AG09309 (cell line): ENCODE results near the gene USP47.
A peak's percentile ranks its signal among the peaks of the same experiment; 100 is the strongest.

Source experiments
- DNase-seq: peaks from one replicate; pipeline ENCODE4 v3.0.0-alpha.2; 2010; ENCODE audit warnings: low read depth
- H3K4me3 ChIP-seq: 2 replicates; pipeline ENCODE4 v1.5.1; 2011; ENCODE audit warnings: mild to moderate bottlenecking, low read depth, low read length, moderate library complexity; ENCODE audit not compliant: control insufficient read depth
- TF ChIP-seq, protein P1 (sequence below): IDR thresholded peaks from 2 replicates; pipeline ENCODE4 v1.5.1; 2011; ENCODE audit warnings: mild to moderate bottlenecking, low read depth, low read length, inconsistent platforms; ENCODE audit not compliant: insufficient read depth, control insufficient read depth; ENCODE audit errors: missing control alignments

Gene USP47

DNA sequence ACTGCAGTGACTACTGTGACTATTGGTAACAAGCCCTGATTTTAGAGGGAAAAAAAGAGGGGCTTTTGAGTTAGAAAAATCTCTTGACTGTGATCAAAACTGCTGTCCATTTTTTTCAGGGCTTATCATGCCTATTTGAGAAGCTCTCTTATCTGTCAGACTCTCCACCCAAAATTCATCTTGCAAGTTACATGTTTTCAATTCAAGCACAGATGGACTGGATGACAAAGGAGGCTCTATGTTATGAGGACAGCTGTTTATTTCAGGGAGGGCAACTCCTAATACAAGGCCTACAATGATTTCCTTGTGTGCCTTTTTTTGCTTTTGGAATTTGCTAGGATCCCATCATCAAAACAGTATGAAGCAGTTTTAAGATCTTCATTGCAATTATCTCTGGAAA, 35.2 kb upstream of the USP47 start:
- no peak for DNase-seq
- TF ChIP-seq, protein P1, sequence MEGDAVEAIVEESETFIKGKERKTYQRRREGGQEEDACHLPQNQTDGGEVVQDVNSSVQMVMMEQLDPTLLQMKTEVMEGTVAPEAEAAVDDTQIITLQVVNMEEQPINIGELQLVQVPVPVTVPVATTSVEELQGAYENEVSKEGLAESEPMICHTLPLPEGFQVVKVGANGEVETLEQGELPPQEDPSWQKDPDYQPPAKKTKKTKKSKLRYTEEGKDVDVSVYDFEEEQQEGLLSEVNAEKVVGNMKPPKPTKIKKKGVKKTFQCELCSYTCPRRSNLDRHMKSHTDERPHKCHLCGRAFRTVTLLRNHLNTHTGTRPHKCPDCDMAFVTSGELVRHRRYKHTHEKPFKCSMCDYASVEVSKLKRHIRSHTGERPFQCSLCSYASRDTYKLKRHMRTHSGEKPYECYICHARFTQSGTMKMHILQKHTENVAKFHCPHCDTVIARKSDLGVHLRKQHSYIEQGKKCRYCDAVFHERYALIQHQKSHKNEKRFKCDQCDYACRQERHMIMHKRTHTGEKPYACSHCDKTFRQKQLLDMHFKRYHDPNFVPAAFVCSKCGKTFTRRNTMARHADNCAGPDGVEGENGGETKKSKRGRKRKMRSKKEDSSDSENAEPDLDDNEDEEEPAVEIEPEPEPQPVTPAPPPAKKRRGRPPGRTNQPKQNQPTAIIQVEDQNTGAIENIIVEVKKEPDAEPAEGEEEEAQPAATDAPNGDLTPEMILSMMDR = no peak
- H3K4me3 ChIP-seq = no peak overlapping the region

DNA sequence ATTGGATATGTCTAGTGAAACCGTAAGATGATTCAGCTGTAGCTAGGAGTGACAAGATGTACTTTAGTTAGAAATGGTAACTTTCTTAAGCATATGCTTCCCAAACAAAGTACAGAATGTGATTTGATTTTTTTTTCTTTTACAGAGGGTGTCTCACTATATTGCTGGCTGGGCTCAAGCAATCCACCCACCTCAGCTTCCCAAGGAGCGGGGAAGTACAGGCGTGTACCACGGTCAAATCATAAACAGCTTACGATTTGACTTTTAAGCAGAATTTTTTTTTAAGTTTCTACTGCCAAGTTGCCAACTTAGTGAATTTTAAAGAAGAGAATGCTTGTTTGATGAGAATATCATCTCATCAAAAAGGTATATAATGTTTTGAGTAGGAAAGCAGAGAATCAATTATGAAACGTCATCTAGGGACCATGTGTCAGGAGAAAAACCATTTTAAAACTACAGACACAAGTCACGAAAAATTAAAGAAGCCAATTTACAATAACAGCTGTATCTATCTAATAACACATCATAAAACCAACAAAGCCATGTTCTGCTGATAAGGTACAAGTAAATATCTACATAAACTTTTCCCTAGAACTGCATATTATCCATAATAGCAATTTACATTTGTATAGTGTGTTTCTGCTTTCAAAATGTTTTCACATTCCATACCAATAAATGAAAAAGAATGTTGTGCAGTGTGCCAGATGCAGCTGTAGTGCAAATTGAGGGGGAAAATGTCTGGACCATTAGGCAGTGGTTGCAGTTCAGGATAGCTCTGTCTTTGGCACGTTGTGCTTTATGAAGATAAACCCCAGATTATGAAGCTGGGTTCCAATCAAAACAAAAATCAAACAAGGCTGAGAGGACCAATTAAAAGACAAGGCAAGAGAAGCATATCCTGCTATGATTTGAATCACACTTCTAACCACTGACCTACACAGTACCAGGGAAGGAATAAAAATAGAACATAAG, 33.7 kb upstream of the USP47 start:
- DNase-seq = no peak
- TF ChIP-seq, protein P1 = no peak
- H3K4me3 ChIP-seq = no peak overlapping the region

DNA sequence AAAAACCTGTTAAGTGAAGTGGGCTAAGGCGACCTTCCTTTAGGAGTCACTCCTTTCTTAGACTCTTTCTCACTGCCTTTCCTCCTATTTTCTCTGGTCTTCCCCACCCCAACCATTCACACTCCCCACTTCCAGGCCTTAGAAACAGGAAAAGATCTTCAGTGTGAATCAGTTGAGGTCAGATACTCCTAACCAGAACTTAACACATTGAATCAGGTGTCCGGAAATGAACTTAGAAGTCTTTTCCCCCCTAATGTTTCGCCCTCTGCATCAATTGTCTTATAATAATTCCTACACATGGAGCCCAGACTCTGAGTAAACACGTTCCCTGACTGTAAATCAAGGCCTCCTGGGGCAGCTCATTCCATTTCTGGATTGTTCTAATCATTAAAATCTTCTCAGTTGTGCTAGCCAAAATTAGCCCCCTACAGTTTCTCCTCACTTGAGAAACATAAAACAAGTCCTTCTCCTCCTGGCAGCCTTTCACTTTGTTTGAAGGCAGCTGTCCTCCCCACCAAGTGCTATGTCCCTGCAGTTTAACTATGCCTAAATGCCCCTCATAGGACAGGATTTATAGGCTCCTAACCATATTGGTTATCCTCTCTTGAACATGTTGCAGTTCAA, 32.7 kb upstream of the USP47 start:
- TF ChIP-seq, protein P1 = no peak
- DNase-seq = no peak

DNA sequence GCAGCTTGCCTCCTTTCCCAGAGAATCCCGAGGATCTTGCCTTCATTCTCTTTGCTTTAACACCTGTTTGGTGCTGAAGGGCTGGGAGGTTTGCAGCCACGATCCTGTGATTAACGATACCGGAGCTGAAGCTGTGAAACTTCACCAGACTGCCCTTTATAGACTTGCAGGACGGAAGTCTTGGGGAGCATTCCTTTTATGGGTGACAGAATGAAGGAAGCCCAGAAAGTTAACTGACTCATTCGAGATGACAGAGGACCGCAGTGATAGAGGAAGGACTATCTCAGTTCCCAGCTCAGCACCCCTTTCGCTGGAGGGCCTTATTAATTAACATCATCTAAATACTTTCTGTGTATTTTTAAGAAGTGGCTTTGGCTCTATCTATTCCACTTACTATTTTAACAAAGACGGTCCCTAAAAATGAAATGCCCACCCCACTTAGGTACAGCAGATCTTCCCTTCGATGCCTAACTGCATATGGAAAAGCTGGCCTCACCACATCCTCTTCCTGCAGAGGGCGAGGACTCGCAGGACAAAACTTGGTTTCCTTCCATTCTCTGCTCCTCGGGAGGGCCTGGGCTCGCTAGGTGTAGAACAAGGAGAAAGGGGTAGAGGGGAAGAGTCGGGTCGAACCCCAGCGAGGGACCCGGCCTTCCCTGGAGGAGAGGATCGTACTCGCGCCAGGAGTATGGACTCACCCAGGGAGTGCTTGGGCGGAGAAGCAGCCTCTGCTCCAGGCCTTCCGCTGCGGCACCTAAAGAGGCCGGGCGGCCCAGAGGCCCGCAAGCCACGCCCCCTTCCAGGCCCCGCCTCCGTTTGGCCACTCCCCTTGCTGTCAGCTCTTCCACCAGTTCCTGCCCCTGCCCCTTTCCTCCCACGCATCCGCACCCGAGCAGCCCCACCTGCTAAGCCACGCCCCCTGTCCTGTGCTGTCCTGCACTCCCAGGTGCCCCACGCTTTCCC, 30.7 kb upstream of the USP47 start:
- DNase-seq = no peak
- H3K4me3 ChIP-seq = no peak overlapping the region
- TF ChIP-seq, protein P1 = no peak

More for the DNA sequence above, 32.7 kb upstream of the USP47 start:
- no peak overlapping the region for H3K4me3 ChIP-seq

DNA sequence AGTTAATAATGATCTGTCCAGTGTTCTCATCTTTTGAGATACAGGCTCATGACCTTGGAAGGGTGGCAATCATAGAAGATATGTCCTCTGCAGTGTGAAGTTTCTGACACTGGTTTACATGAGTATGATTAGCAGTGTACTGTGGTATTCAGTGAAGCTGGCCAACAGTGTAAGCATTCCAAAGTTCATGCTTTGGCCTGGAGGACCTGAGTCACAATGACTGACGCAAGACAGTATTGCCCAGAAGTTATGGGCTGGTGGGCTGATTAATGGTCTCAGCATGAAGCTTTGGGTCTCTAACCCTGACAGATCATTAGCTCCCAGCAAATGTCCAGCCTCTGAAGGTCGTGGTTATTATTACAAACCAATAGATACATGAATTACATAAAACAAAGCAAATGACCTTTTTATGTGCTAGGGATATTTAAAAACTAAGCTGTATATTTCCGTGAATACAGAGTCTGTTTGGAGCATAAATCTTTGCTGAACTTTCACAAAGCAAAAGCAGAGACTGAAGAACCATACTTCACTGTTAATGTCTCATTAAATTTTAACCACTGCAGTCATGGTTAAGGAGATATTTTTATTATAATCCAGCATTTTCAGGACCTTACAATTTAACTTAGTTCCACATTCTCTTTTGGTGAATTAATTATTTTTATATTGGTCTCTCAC, 28.3 kb upstream of the USP47 start:
- DNase-seq = peak; percentile 90
- H3K4me3 ChIP-seq = no peak overlapping the region
- TF ChIP-seq, protein P1 = no peak
